ENCODE data around the gene CENPA.
A peak's percentile ranks its signal among the peaks of the same experiment; 100 is the strongest.
"Not testable (repeated sequence)": the region's sequence is repeated elsewhere in the genome, so short reads cannot be mapped to it uniquely, and the experiment has no call there.

CENPA gene

DNA sequence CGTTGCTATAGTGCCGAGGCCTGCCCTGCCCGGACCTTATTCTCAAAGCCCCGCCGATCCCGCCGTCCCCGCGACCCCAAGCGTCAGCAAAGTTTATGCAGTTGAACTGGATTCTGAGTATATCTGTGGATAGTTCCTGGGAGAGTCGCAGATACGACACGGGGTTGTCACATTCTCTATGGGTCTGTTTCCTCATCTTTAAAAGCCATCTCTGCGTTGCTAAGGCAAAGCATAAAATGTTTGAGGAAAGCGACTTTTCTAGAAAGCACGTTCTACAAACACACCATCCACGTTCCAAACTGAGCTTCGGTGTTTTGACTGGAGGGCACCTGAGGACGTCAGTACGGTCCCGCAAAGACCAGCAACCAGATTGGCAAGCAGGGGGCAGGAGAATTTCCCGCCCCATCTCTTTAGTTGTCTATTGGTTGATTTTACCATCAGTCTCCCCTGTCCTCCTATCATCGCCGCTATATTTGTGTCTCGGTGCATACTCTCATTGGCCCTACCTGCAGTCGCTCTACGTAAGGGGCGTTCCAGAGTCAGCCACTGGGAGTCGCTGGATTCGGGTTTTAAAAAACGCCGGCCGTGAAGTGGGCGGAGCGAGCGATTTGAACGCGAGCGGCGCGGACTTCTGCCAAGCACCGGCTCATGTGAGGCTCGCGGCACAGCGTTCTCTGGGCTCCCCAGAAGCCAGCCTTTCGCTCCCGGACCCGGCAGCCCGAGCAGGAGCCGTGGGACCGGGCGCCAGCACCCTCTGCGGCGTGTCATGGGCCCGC, at the start of gene CENPA:
Gene CENPA, plus strand, starts transcription at position 626 of the 776 bp plus-strand sequence. Its CDS starts 141 bp downstream, at position 767.
- DNase-seq = peak; percentile 98 to 99 (median 99)

GRCh38 chr2:26737221-26737620, 48.6 kb upstream of the CENPA start:
- DNase-seq = no peak

DNA sequence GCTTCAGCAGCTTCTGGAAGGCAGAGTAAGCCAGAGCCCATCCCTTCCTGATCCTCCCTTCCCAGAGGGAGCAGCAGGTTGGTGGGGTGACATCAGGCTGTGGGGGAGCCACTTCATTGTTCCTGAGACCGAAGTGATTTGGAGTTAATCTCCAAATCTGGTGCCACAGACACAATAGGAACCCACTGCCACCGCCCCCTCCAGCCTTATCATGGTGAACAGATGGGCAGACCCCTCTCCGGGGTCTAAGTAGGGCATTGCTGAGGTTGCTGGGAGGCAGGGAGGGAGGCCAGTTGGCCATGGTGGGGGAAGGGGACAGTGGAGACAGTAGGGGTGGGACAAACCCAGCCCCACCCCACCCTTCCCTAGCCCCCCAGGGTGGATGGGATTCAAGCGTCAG, 47.4 kb upstream of the CENPA start:
- DNase-seq = no peak

DNA sequence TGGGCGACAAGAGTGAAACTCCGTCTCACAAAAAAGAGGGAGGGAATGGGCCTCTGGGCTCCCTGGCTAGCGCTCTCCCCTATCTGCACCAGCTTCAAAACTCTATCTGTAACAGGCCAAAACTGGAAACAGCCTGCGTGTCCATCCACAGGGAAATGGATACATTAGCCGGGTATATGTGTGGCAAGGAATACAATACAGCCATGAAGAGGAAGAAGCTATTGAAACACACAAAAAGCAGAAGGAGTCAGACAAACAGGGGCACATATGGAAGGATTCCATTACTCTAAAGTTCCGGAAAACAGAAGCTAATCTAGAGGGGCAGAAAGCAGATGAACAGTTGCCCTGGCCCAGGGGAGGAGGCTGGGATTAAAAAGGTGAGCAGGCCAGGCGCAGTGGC, 46.3 kb upstream of the CENPA start:
- no peak for DNase-seq

- DNase-seq = no peak
Observed at GRCh38 chr2:26740346-26740745, 45.5 kb upstream of the CENPA start.

DNA sequence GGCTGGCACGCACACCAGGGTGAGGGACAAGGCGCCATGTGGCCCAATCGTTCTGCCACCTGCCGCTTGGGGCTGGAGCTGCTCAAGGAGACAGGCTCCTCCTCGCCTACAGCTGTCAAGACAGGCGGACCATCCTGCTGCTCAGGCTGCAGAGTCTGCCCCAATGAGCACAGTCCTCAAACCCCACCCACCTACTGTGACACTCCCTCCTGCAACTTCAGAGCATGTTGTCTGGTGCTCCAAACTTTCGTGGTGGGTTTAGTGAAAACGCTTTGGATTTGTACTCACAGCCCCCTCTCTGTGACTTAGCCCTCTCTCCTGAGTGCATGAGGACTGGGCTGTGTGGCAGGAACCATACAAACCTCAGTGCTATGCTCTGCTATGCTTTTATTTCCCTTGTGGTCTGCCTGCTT, 45.0 kb upstream of the CENPA start:
- peak in 1 of 3 donors; percentile 20 for DNase-seq

GRCh38 chr2:26742048-26742770, 43.6 kb upstream of the CENPA start:
- no peak for DNase-seq

DNA sequence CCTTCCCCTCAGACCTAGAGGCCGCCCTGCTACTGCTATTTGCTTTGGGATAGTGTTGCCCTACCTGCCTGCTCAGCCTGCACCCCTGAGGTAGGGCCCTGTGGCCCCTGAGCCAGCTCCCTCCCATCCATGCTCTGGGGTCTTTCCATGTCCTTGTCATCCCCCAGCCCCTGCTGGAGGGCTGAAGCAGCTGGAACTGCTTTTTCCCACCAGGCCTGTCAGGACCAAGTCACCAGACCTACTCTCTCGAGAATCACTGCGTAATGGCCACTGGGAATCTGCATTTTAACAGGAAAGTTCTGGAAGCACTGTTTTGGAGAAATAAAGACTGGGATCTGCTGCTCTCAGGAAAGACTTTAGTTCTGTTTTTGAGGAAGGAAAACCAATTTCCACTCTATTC, 42.0 kb upstream of the CENPA start:
- DNase-seq = no peak

GRCh38 chr2:26744953-26745352, 40.9 kb upstream of the CENPA start:
- DNase-seq = no peak

DNA sequence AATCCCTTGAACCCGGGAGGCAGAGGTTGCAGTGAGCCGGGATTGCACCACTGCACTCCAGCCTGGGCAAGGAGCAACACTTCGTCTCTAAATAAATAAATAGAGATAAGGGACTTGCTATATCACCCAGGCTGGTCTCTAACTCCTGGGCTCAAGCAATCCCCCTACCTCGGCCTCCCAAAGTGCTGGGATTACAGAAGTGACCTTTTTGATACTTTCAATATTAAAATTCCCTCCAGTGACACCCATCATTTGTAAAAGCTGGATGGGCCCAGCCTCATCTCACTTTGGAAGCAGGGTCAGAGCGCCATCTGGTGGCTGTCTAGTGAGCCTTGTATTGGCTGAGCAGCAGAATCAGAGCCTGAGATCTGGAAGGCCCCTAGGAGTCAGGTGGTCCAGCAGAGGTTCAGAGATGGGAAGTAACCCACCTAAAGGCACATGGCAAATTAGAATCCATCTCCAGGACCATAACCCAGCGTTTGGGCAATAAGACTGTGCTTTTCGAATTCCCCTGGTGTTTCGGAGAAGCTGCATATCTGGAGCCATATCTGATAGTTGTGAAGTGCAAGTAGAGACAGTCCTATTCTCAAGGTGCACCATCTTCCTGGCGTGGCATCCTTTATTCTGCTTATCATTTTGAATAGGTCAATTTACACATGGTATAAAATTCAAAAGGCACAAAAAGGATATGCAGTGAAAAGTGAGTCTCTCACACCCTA, 40.1 kb upstream of the CENPA start:
- DNase-seq = peak; percentile 84 to 92 (median 92)

- DNase-seq = no peak
Observed at GRCh38 chr2:26746934-26747333, 38.9 kb upstream of the CENPA start.

DNA sequence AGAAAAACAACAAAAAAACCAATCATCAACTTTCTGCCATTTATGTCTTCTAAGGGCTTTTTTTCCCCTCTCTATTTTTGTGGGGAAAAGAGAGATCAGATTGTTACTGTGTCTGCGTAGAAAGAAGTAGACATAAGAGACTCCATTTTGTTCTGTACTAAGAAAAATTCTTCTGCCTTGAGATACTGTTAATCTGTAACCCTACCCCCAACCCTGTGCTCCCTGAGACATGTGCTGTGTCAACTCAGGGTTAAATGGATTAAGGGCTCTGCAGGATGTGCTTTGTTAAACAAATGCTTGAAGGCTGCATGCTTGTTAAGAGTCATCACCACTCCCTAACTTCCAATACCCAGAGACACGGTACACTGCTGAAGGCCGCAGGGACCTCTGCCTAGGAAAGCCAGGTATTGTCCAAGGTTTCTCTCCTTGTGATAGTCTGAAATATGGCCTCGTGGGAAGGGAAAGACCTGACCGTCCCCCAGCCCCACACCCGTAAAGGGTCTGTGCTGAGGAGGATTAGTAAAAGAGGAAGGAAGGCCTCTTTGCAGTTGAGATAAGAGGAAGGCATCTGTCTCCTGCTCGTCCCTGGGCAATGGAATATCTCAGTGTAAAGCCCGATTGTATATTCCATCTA, 36.0 kb upstream of the CENPA start:
- DNase-seq = not testable (repeated sequence)

- DNase-seq = not testable (repeated sequence)
Observed at GRCh38 chr2:26750467-26750866, 35.4 kb upstream of the CENPA start.

DNA sequence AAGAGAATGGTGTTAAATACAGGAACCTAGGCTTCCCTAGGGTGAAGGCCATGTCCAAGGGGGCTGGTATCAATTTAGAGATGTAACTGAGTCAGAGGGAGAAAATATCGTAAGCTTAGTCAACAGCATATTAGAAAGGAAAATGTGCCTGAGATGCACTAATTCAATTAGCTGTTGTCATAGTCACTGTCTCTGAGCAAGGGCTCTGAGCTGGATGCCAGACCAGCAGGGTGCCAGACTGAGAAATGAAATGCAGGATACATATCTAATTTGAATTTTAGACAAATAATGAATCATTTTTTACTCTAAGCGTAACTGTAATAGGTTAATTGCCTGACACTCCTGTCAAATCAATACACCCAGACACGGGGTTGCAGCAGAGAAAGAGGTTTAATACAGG, 33.2 kb upstream of the CENPA start:
- DNase-seq = no peak

DNA sequence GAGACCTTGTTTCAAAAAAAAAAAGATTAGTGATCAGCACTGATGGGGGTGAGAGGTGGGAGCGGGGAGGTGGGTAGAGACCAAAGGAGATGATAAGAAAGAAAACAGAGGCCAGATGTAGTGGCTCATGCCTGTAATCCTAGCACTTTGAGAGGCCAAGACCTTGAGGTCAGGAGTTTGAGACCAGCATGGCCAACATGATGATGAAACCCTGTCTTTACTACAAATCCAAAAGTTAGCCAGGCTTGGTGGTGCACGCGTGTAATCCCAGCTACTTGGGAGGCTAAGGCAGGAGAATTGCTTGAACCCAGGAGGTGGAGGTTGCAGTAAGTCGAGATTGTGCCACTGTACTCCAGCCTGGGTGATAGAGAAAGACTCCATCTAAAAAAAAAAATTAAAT, 31.3 kb upstream of the CENPA start:
- no peak for DNase-seq

GRCh38 chr2:26754972-26755670, 30.7 kb upstream of the CENPA start:
- no peak for DNase-seq

GRCh38 chr2:26756337-26756736, 29.5 kb upstream of the CENPA start:
- peak; percentile 45 to 67 (median 57) for DNase-seq

GRCh38 chr2:26757873-26758789, 27.7 kb upstream of the CENPA start:
- DNase-seq = peak; percentile 27 to 67 (median 42)

DNA sequence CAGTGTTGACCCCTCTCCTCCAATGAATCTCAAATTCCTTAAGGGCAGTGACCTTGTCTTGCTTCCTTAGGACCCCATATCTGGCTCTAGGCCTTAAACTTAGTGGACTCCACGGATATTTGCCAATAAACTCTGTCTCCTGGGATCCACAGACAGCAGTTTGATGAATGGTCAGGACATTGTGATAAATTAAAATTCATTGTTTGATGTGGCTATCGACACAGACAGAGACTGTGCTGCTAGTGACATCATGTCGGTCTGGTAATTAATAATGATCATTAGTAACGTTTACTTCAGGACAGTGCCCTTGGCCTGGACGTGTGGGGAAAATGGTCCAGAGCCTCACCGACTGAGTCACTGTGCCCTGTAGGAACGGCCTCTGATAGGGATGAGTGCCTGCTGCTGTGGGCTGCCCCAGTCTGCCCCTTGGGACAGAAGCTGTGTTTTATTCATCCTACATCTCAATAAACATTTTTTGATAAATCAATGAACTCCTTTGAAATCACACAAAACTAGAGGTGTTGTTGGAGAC, 27.0 kb upstream of the CENPA start:
- no peak for DNase-seq

DNA sequence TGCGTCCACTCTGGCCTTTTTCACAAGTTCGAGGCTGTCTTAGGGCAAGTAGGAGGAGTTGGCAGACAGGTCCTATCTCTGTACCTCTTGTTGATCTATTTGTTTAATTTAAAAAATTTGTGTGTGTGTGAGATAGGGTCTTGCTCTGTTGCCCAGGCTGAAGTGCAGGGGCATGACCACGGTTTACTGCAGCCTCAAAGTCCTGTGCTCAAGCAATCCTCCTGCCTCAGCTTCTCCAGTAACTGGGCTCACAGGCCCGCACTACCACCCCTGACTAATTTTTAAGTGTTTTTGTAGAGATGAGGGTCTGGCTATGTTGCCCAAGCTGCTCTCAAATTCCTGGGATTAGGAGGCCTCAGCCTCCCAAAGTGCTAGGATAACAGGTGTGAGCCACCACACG, 26.0 kb upstream of the CENPA start:
- no peak for DNase-seq

- not testable (repeated sequence) for DNase-seq
Observed at GRCh38 chr2:26760991-26761390, 24.9 kb upstream of the CENPA start.
